ENCODE results near the gene CLMN. TPM values are rescaled to one million over a fixed set of nuclear protein-coding genes. Genes with fewer than 3 reads are reported as not detected.

Gene CLMN
- total RNA-seq, 1 donor = 1.1 TPM

DNA sequence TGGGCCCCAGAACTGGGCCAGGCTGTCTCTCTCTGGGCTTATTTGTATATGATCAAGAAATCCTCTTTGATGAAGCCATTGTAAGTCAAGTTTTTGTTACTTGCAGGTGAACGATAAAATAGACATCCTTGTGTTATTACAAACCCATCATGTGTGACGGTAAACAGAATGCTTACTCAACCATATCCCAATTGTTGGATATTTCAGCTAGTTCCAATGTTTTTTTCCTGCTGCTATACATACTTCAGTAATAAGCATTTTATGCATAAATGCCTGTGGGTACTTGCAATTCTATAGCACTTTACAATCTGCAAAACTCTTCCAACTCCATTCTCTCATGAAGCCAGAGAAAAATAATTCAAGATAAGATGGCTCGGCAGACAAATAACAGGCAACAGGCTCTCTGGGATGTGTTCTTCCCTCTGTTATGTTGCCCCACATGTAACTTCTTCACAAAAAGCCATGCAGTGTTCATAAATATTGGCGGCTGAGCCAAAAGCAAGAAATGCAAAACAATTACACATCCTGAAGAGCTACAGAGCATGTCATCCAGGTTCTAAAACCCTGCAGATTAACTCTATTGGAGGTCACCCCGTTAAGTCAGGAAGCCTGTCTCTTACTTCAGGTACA, 69.5 kb downstream of the CLMN start:
- H3K79me2 ChIP-seq (ENCODE audit: insufficient read depth, low read length) = no peaks in the 10 kb centered on the region
- H2AFZ ChIP-seq (ENCODE audit: low read length) = no peak overlapping the region
- no peaks in the 10 kb centered on the region for H3K27me3 ChIP-seq (ENCODE audit: insufficient read depth, low read length)
- H3K4me3 ChIP-seq (ENCODE audit: insufficient read depth, low read length) = no peak overlapping the region
- no peaks in the 10 kb centered on the region for H4K20me1 ChIP-seq (ENCODE audit: insufficient read depth, low read length)
- H3K9me3 ChIP-seq (ENCODE audit: low read depth, low read length) = no peaks in the 10 kb centered on the region
- no peak for DNase-seq (ENCODE audit: insufficient read length, low spot score, missing footprints)
- H3K36me3 ChIP-seq (ENCODE audit: insufficient read depth, low read length) = no peaks in the 10 kb centered on the region
- TF ChIP-seq, protein P1, sequence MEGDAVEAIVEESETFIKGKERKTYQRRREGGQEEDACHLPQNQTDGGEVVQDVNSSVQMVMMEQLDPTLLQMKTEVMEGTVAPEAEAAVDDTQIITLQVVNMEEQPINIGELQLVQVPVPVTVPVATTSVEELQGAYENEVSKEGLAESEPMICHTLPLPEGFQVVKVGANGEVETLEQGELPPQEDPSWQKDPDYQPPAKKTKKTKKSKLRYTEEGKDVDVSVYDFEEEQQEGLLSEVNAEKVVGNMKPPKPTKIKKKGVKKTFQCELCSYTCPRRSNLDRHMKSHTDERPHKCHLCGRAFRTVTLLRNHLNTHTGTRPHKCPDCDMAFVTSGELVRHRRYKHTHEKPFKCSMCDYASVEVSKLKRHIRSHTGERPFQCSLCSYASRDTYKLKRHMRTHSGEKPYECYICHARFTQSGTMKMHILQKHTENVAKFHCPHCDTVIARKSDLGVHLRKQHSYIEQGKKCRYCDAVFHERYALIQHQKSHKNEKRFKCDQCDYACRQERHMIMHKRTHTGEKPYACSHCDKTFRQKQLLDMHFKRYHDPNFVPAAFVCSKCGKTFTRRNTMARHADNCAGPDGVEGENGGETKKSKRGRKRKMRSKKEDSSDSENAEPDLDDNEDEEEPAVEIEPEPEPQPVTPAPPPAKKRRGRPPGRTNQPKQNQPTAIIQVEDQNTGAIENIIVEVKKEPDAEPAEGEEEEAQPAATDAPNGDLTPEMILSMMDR (IDR thresholded peaks at IDR 0.05; ENCODE audit: extremely low read depth, low read depth, low read length) = no peak
- peaks cover 6% of the 10 kb centered on the region for H3K4me1 ChIP-seq (ENCODE audit: insufficient read depth, low read length)
- H3K4me2 ChIP-seq (ENCODE audit: insufficient read depth, low read length) = no peak overlapping the region
- H3K27ac ChIP-seq (ENCODE audit: low read depth, low read length) = no peak overlapping the region

DNA sequence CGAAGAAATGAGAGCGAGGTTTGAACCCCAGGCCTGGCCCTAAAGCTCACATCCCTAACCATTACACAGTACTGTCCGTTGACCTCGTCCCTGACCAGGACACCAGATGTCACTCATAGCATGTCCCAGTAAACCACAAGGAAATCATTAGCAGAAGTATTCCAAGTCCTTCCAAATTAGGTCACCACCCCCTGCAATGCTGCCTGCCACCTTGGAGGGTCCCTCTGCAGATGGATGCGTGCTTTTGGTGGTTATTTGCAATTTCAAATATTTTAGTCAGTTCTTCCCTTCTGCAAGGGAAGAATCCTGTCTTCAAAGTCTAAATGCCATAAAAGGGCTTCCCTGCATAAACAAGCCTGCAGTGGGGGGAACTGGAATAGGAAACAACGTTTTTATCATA, 71.3 kb downstream of the CLMN start:
- Histone ChIP-seq H3K79me2 (ENCODE audit: insufficient read depth, low read length) (no peaks in the 10 kb centered on the region), H3K27ac (ENCODE audit: low read depth, low read length) (no peak overlapping the region), H3K27me3 (ENCODE audit: insufficient read depth, low read length) (no peaks in the 10 kb centered on the region), H3K4me1 (ENCODE audit: insufficient read depth, low read length) (peaks cover 6% of the 10 kb centered on the region), H3K4me2 (ENCODE audit: insufficient read depth, low read length) (no peak overlapping the region), H4K20me1 (ENCODE audit: insufficient read depth, low read length) (no peaks in the 10 kb centered on the region), H3K36me3 (ENCODE audit: insufficient read depth, low read length) (no peaks in the 10 kb centered on the region), H3K9me3 (ENCODE audit: low read depth, low read length) (no peaks in the 10 kb centered on the region), H3K4me3 (ENCODE audit: insufficient read depth, low read length) (no peak overlapping the region), H2AFZ (ENCODE audit: low read length) (no peak overlapping the region)
- TF ChIP-seq, protein P1 (IDR thresholded peaks at IDR 0.05; ENCODE audit: extremely low read depth, low read depth, low read length) = no peak
- DNase-seq (ENCODE audit: insufficient read length, low spot score, missing footprints) = no peak

- Histone ChIP-seq H3K36me3 (ENCODE audit: insufficient read depth, low read length) (no peaks in the 10 kb centered on the region), H3K4me3 (ENCODE audit: insufficient read depth, low read length) (no peak overlapping the region), H3K79me2 (ENCODE audit: insufficient read depth, low read length) (no peaks in the 10 kb centered on the region), H3K4me2 (ENCODE audit: insufficient read depth, low read length) (no peak overlapping the region), H3K27ac (ENCODE audit: low read depth, low read length) (no peak overlapping the region), H3K9me3 (ENCODE audit: low read depth, low read length) (no peaks in the 10 kb centered on the region), H3K27me3 (ENCODE audit: insufficient read depth, low read length) (no peaks in the 10 kb centered on the region), H4K20me1 (ENCODE audit: insufficient read depth, low read length) (no peaks in the 10 kb centered on the region), H2AFZ (ENCODE audit: low read length) (no peak overlapping the region), H3K4me1 (ENCODE audit: insufficient read depth, low read length) (peaks cover 6% of the 10 kb centered on the region)
- TF ChIP-seq, protein P1 (IDR thresholded peaks at IDR 0.05; ENCODE audit: extremely low read depth, low read depth, low read length) = no peak
- DNase-seq (ENCODE audit: insufficient read length, low spot score, missing footprints) = no peak
Measured at GRCh38 chr14:95246870-95247269, 72.8 kb downstream of the CLMN start.

DNA sequence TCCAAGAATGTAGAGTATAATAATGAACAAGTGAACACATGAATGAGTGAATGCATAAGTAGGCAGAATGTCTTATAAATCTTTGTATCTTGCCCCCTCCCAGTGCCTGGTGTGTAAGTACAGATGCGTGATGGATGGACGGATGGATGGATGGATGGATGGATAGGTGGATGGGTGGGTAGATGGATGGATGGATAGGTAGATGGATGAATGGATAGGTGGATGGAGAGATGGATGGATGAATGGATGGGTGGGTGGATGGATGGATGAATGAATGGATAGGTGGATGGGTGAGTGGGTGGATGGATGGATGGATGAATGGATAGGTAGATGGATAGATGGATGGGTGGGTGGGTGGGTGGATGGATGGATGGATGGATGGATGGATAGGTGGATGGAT, 74.4 kb downstream of the CLMN start:
- H3K4me1 ChIP-seq (ENCODE audit: insufficient read depth, low read length) = peaks cover 6% of the 10 kb centered on the region
- H3K27ac ChIP-seq (ENCODE audit: low read depth, low read length) = no peak overlapping the region
- H2AFZ ChIP-seq (ENCODE audit: low read length) = no peak overlapping the region
- H3K9me3 ChIP-seq (ENCODE audit: low read depth, low read length) = no peaks in the 10 kb centered on the region
- H3K79me2 ChIP-seq (ENCODE audit: insufficient read depth, low read length) = no peaks in the 10 kb centered on the region
- no peak overlapping the region for H3K4me2 ChIP-seq (ENCODE audit: insufficient read depth, low read length)
- peaks cover 5% of the 10 kb centered on the region for H3K27me3 ChIP-seq (ENCODE audit: insufficient read depth, low read length)
- no peaks in the 10 kb centered on the region for H4K20me1 ChIP-seq (ENCODE audit: insufficient read depth, low read length)
- no peak overlapping the region for H3K4me3 ChIP-seq (ENCODE audit: insufficient read depth, low read length)
- no peaks in the 10 kb centered on the region for H3K36me3 ChIP-seq (ENCODE audit: insufficient read depth, low read length)
- no peak for DNase-seq (ENCODE audit: insufficient read length, low spot score, missing footprints)
- TF ChIP-seq, protein P1 (IDR thresholded peaks at IDR 0.05; ENCODE audit: extremely low read depth, low read depth, low read length) = no peak
